Panc1 (cell line): ENCODE data around the gene CLEC12A. TPM values are rescaled to one million over a fixed set of nuclear protein-coding genes. Genes with fewer than 3 reads are reported as not detected.

Experiments used
- ATAC-seq: fragments of 200-7000 bp; cut with Tn5 transposase; 2 replicates; pipeline ENCODE4 v1.9.1; 2020; ENCODE audit warnings: mild to moderate bottlenecking, moderate library complexity
- BruUV-seq: library from RNA; stranded (reverse); fragments of 400-500 nt; replicated peaks from 2 replicates; lab custom pipeline; 2021; lab: Mats Ljungman, UMichigan
- CTCF ChIA-PET: fragments of 300-600 bp; sonication (Branson Sonifier 250); formaldehyde crosslinking; loops from one replicate; lab custom pipeline; 2022; ENCODE audit warnings: antibody characterized with exemption; lab: Charles Lee
- POLR2A ChIA-PET: fragments of 300-600 bp; sonication (Branson Sonifier 250); formaldehyde crosslinking; loops from one replicate; lab custom pipeline; 2022; ENCODE audit warnings: antibody characterized with exemption; lab: Charles Lee
- DNase-seq: peaks from one replicate; pipeline ENCODE4 v3.0.0-alpha.2; 2010; ENCODE audit warnings: low read depth, low spot score
- H3K27ac ChIP-seq: 2 replicates; pipeline ENCODE4 v1.5.1; 2011; ENCODE audit warnings: mild to moderate bottlenecking, low read length, inconsistent platforms
- H3K27me3 ChIP-seq: fragments of 200-500 bp; sonication (Bioruptor generic); 2 replicates; pipeline ENCODE4 v1.6.0; 2014; ENCODE audit warnings: low read length, inconsistent platforms; ENCODE audit not compliant: control insufficient read depth, insufficient read depth
- H3K36me3 ChIP-seq: fragments of 200-500 bp; sonication (Bioruptor generic); 2 replicates; pipeline ENCODE4 v1.5.1; 2014; ENCODE audit warnings: inconsistent platforms, mild to moderate bottlenecking, low read length, moderate library complexity; ENCODE audit not compliant: control insufficient read depth, insufficient read depth
- H3K4me1 ChIP-seq: 2 replicates; pipeline ENCODE4 v1.5.1; 2011; ENCODE audit warnings: inconsistent platforms, mild to moderate bottlenecking, low read length, moderate library complexity; ENCODE audit not compliant: control insufficient read depth, insufficient read depth
- H3K4me3 ChIP-seq, 2 experiments: 2 replicates each; pipeline ENCODE4 v1.5.1; 2011 to 2012; ENCODE audit warnings: low read depth in 2 of 2, low read length in 2 of 2, mild to moderate bottlenecking in 2 of 2, inconsistent platforms in 1 of 2, moderate library complexity in 1 of 2
- H3K9me3 ChIP-seq: fragments of 200-500 bp; sonication (Bioruptor generic); 2 replicates; pipeline ENCODE4 v1.5.1; 2014; ENCODE audit warnings: low read depth, mild to moderate bottlenecking, inconsistent platforms, low read length, moderate library complexity; ENCODE audit not compliant: control insufficient read depth, insufficient read depth
- CTCF ChIP-seq: fragments of 450-650 bp; IDR thresholded peaks from 2 replicates; pipeline ENCODE4 v1.5.1; 2017; ENCODE audit warnings: mild to moderate bottlenecking
- POLR2AphosphoS5 ChIP-seq: IDR thresholded peaks from 2 replicates; pipeline ENCODE4 v1.6.1; 2012; ENCODE audit warnings: mild to moderate bottlenecking, low read depth, low read length, moderate library complexity
- REST ChIP-seq, 2 experiments: IDR thresholded peaks; 2 replicates each; pipeline ENCODE4 v1.6.1; 2011 to 2012; ENCODE audit warnings: low read depth in 2 of 2, control low read depth in 1 of 2, low read length in 1 of 2, mild to moderate bottlenecking in 1 of 2, moderate library complexity in 1 of 2; ENCODE audit not compliant: insufficient read depth in 1 of 2
- SIN3A ChIP-seq: IDR thresholded peaks from 2 replicates; pipeline ENCODE4 v1.6.1; 2012; ENCODE audit warnings: low read depth, mild to moderate bottlenecking, low read length, moderate library complexity, borderline replicate concordance; ENCODE audit not compliant: insufficient read depth
- TCF7L2 ChIP-seq: IDR thresholded peaks from 2 replicates; pipeline ENCODE4 v1.6.1; 2011; ENCODE audit warnings: mild to moderate bottlenecking, low read depth, low read length, inconsistent platforms
- in situ Hi-C: cut with HindIII; loops from 2 replicates; pipeline ENCODE4 v1.10.0; 2016; ENCODE audit warnings: low sequenced_read_pairs, low pct_unique_long_range_greater_than_20kb
- intact Hi-C: fragments of 100-400 bp; cut with micrococcal nuclease; formaldehyde crosslinking; loops from one replicate; pipeline ENCODE4 v1.10.0; 2022; ENCODE audit not compliant: unreplicated experiment
- total RNA-seq: library from RNA; stranded (reverse); gene quantifications from one replicate; pipeline ENCODE4 v1.2.1, GENCODE V29; 2021; ENCODE audit not compliant: unreplicated experiment

The CLEC12A gene
- total RNA-seq, 1 experiment from 2014 or later = not detected

DNA sequence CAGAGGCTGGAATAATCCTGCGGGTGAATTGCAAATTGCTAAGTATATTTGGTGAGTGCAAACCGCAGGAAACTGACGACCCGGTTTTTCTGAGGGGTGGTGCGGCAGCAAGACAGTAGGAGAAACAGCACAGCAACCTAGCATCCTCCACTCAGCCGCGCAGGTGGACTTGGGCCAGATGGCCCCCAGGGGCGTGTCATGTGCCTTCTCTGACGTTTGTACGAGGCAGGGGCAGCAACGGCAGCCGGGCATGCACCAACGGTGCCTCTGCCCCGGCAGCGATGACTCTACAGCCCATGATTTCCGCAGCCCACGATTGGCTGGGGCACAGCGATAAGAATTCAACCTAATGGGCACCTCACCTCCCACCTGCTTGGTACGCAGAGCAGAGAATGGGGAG is 28.0 kb upstream of the CLEC12A start:
- Histone ChIP-seq H3K27me3 (no peaks in the 10 kb centered on the region), H3K36me3 (no peaks in the 10 kb centered on the region), H3K27ac (no peak overlapping the region), H3K9me3 (no peaks in the 10 kb centered on the region), H3K4me3 (no peak overlapping the region), H3K4me1 (no peaks in the 10 kb centered on the region)
- ChIA-PET POLR2A (no interaction called here), CTCF (no interaction called here)
- BruUV-seq = no TSS peak
- ATAC-seq (no peak), DNase-seq (no peak)
- intact Hi-C loops (no loop called here), in situ Hi-C loops (no loop called here)
- TF ChIP-seq SIN3A = no peak
- TF ChIP-seq REST (IDR thresholded peaks at IDR 0.05; ENCODE audit: insufficient read depth in 1 of 2, low read depth in 2 of 2, low read length in 1 of 2) = no peak
- TF ChIP-seq CTCF = no peak
- TF ChIP-seq POLR2AphosphoS5 = no peak
- no peak for TF ChIP-seq TCF7L2

DNA sequence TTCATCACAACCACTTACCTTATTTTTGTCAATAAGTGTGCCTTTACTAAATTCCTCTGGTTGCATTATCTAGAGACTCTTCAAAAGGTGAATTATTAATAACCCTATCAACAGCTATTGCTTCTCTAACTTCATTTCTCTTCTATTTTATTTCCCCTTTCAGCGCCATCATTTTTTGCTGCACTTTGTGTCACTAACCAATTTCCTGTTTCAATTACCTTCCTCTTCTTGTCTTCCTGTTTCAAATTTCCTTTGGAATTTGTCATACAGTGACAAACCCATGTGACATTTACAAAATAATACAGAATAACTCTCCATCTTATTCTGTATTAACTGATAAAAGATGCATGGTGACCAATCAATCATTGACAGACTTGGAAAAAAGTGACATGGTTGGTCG is 26.8 kb upstream of the CLEC12A start:
- Histone ChIP-seq H3K4me3 (no peak overlapping the region), H3K27me3 (no peaks in the 10 kb centered on the region), H3K27ac (no peak overlapping the region), H3K9me3 (no peaks in the 10 kb centered on the region), H3K36me3 (no peaks in the 10 kb centered on the region), H3K4me1 (no peaks in the 10 kb centered on the region)
- CTCF ChIA-PET = no interaction called here
- POLR2A ChIA-PET = interaction anchor here (0.6 kb wide), 1 partner anchor 17 kb away, joined by 3 read pairs; no protein-coding TSS in a partner anchor
- DNase-seq (no peak), ATAC-seq (no peak)
- BruUV-seq = no TSS peak
- in situ Hi-C loops (no loop called here), intact Hi-C loops (no loop called here)
- no peak for TF ChIP-seq SIN3A
- no peak for TF ChIP-seq CTCF
- no peak for TF ChIP-seq POLR2AphosphoS5
- TF ChIP-seq REST (IDR thresholded peaks at IDR 0.05; ENCODE audit: insufficient read depth in 1 of 2, low read depth in 2 of 2, low read length in 1 of 2) = no peak
- TF ChIP-seq TCF7L2 = no peak
